GM18858 (cell line): ENCODE measurements around the gene ATOH8.

Experiments used
- ATAC-seq: cut with Tn5 transposase; IDR thresholded peaks from one replicate; pipeline ENCODE4 v1.9.1; 2021; ENCODE audit not compliant: unreplicated experiment

ATOH8 gene

GRCh38 chr2:85754313-85755095 lies 713 bp downstream of the ATOH8 start:
- no peak for ATAC-seq

DNA sequence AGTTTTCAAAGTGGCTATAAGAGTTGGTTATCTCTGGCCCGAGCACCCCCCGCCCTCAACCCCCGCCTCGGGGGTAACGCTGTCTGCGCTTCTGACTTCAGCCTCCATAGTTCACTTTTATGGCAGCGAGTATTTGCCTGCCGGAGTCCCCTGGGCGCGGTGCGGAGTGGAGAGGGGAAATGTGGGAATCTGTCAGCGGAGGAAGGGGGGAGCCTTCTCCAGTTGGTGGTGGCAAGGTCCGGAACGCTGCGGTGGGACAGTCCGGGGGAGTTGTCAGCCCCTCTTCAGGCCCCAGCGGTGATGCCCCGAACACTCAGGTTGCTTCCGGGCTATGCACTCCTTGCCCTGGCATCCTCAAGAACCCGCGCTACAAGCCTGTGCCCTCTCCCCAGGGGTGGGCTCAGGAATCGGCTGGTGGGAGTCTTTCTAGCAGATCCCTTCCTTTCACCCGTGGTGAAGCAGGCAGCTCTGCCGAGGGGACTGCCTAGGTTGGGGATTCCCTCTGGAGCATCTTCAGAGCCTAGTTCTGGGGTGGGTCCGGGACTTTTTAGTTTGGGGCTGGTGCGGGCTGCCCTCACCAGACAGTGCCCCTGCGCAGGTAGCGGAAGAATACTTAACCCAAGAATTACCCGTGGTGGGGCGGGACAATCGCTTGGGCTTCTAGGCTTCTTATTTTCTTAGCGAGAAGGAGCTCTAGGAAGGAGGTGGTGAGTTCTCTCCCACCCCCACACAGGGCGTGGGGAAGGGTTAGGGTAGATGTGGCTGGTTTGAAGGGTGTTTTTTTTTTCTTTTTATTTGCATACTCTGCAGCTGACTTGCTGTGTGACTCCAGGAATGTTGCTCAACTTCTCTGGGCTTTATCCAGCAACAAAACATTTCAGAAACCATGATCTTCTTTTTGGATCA lies 1.6 kb downstream of the ATOH8 start:
- ATAC-seq = no peak

DNA sequence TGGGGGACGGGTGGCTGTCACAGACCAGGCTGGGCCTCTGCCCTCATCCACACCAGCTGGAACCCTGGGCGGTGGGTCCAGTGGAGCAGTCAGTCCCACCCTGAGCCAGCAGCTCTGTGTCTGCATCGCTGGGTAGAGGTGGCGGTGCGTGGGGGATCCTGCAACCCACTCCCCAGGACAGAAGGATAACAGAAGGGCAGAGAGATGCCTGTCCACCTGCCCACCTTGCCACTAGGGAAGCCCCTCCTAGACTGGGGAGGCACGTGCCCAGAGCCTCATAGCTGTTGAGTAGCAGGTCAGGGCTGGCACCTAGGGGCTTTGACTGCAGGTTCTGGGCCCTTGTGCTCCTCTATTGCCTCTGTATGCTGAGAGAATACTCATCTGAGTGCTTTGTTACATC lies 2.4 kb downstream of the ATOH8 start:
- ATAC-seq = no peak

DNA sequence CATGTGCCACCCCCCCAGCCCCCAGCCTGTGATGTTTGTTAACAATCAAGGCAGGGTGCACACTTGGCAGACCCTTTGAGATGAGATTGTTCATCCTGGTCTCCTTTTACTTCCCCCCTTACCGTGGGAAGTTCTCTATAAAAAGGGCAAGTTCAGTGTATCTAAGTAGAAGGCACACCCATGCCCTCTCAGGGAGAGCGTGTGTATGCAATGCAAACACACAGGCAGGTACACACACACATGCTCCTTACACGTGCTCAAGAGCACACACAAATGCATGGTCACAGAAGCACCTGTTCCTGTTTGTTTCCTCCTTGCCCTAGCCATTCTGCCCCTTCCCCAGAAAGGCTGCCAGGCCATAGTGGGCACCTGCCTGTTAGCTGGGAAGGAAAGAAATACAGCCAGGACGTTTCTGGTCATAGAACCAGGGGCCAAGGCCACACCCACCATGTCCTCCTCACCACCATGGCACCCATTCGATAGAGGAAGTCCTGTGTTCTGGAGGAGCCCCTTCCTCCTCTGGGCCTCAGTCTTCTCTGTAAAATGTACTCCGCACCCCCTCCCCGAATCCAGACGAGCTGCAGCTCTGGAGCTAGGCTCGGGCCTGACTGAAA lies 3.1 kb downstream of the ATOH8 start:
- ATAC-seq = no peak

DNA sequence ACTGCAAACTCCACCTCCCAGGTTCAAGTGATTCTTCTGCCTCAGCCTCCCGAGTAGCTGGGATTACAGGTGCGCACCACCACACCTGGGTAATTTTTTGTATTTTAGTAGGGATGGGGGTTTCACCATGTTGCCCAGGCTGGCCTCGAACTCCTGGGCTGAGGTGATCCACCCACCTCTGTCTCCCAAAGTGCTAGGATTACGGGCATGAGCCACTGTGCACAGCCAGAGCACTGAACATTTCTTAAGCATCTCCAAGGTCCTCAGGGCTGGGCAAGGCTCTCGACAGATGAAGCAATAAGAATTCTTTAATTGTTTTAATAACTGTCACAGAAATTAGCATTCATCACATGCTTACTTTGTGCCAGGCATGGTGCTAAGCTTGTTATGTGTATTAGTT lies 4.1 kb downstream of the ATOH8 start:
- no peak for ATAC-seq

- no peak for ATAC-seq
Measured at GRCh38 chr2:85758361-85759256, 4.8 kb downstream of the ATOH8 start.

GRCh38 chr2:85759257-85759613 lies 5.4 kb downstream of the ATOH8 start:
- ATAC-seq = no peak

DNA sequence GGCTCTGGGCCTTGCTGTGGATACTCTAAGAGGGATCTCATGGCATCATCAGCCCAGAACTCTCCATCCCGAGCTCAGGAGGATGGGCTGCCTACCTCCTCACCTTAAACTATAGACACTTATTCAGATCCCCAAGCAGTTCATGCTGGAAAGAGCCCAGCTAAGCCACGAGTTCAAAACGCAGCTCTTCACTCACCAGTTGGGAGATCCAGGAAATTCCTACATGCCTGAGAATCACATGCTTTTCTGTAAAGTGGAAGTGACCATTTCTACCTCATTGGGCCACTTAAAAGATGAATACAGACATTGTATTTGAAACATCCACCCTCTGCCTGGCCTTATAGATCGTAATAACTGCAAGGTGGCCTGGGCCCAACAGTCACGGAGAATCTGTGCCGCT lies 6.6 kb downstream of the ATOH8 start:
- ATAC-seq = no peak

- no peak for ATAC-seq
Measured at GRCh38 chr2:85760872-85761271, 7.1 kb downstream of the ATOH8 start.

GRCh38 chr2:85761512-85761944 lies 7.7 kb downstream of the ATOH8 start:
- ATAC-seq = no peak

- ATAC-seq = no peak
Measured at GRCh38 chr2:85761946-85762345, 8.2 kb downstream of the ATOH8 start.

DNA sequence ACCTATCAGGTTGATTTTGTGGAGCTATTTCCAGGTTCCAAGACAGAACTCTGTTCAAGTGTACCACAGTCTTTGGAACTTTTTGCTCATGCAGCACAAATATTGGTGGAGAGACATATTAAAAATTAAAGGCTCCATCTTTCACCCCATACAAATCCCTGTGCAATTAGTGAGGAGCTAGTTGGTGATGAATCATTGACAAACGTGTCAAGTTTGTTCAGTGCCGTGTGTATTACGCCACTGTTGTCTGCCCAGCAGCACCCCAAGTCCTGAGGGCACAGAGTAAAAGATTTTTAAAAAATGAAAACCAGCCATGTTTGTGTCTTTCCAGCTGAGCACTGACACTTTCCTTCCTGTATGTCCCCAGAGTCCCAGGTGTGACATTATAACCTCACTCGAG lies 9.3 kb downstream of the ATOH8 start:
- no peak for ATAC-seq

GRCh38 chr2:85763831-85764230 lies 10.0 kb downstream of the ATOH8 start:
- ATAC-seq = no peak

- no peak for ATAC-seq
Measured at GRCh38 chr2:85765081-85765731, 11.4 kb downstream of the ATOH8 start.

DNA sequence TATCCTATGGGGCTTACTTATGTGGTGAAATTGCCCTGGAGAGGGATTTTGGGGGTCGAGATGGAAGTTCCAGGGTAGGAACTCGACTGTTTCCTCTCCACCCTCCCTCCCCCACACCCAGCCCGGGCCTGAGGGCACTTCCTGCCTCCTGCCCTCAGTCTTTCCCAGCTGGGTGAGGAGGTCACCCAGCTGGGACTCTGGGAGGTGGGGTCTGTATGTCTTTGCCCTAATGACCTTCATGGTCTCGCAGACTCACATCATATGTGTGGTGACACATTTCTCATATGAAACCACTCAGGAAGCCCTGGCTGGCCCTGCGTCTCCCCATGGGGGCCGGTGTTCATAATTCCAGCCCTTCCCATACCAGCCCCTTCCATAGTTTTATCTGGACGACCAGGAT lies 12.4 kb downstream of the ATOH8 start:
- no peak for ATAC-seq

DNA sequence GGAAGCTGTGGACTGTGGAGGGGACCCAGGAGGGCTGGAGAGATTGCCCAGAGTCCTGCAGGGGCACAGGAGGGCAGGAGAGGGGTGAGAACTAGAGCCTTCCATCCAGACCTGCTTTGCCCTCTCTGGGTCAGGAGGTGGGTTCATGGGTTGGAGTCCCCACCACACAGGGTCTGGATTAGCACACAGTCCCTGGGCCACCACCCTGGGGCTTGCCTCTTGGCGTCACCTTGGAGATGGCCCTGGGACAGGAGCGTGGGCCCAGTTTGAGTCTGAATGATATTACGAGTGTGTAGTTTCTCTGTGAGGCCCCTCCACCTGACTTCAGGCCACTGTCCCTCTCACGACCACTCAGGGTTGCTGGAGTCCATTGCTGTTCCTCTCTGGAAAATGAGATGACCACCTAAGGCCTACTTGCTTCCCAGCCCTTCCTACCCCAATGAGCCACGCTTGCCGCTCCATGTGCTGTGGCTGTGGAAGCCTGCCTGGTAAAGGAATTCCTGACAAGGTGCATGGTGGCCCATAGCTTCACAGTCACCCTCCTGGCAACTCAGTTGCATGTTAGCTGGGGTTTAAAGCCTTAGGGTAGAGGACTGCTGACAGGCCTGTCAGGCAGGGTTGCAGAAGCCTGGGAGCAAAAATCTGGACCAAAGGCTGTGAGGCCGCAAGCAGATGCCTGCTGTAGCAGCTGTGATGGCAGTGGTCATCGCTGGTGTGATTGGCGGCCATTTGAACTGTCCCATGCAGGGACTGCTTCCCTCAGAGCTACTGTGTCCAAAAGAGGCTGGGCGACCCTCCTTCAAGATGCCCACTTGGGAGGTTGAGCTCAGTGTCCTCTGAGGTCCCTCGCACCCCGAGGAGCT lies 14.2 kb downstream of the ATOH8 start:
- no peak for ATAC-seq

- no peak for ATAC-seq
Measured at GRCh38 chr2:85768713-85769112, 14.9 kb downstream of the ATOH8 start.

DNA sequence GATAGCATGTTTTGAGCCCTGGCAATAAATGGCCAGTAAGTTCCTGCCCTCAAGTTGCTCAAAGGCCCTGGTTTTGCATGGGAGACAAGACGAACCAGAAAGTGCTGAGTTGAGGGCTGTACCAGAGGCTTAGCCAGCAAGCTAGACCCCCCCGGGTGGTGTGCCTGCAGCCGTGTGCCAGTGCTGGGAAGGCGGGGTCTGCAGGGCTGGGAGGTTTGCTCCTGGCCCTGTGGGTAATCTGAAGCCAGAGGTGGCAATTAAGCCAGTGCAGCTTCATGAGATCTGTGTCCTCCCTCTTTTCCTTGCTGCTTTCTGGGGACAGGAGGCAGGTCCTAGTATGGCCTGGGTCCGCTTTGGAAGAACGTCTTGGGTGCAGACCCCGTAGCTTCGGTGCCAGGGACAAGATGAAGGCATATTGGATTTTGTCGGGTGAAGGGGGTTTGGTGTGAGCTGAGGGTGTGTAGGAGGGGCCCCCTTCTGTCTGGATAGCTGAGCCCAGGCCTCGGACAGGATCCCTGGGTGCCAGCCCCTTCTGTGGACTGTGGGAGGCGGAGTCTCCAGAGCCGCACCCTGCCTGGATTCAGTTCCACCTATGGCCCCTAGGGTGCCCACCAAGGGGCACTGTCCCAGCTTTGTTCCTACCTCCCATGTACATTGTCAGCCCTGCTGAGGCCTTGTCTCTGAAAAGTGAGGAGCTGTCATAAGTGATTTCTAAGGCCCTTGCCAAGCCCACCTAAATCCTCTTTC lies 15.6 kb downstream of the ATOH8 start:
- no peak for ATAC-seq

DNA sequence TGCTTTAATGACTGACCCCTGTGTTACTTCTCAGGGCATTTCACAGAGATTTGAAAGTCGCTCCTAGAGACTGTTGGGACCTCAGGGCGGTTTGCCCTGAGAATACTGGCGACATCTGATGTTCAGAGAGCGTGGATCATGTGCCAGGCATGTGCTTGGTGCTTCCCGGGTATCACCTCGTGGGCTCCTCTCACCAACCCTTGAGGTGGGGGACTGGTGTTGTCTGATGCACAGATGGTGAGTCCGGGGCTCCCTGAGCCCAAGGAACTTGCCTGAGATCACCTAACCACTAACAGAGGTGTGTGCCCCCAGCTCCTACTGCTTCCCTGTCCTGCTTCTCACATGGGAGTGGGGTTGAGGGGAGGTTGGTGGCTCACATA lies 16.2 kb downstream of the ATOH8 start:
- ATAC-seq = no peak
